K562 (cell line): ENCODE data around the gene ERH. TPM values are rescaled to one million over a fixed set of nuclear protein-coding genes. Genes with fewer than 3 reads are reported as not detected.

ENCODE experiments used
- BCL6 ChIP-seq: fragments of 250-450 bp; sonication (Bioruptor Pico); IDR thresholded peaks from 2 replicates; pipeline ENCODE4 v1.4.0; 2020
- EP400 ChIP-seq: fragments of 450-650 bp; IDR thresholded peaks from 2 replicates; pipeline ENCODE4 v1.6.1; 2017; ENCODE audit warnings: antibody characterized with exemption, mild to moderate bottlenecking, moderate library complexity
- ETS2 ChIP-seq: IDR thresholded peaks from 2 replicates; pipeline ENCODE4 v1.6.1; 2016; ENCODE audit warnings: borderline replicate concordance, missing genetic modification characterization, mild to moderate bottlenecking, moderate library complexity, missing compliant biosample characterization; ENCODE audit not compliant: poor library complexity, severe bottlenecking
- ETV6 ChIP-seq, 3 experiments: fragments of 150-350 bp in 1 of 3; sonication (generic) in 1 of 3; formaldehyde crosslinking in 1 of 3; IDR thresholded peaks; 2 replicates each; pipeline versions ENCODE4 v1.6.1 to v1.8.0; 2014 to 2022; ENCODE audit warnings: borderline replicate concordance in 2 of 3, low read depth in 2 of 3, antibody characterized with exemption in 1 of 3, low read length in 1 of 3, mild to moderate bottlenecking in 1 of 3, missing genetic modification reagents in 1 of 3
- FOSL1 ChIP-seq: fragments of 200-800 bp; sonication (Bioruptor generic); conservative IDR thresholded peaks from 2 replicates; pipeline ENCODE4 v1.6.1; 2016; ENCODE audit warnings: missing genetic modification characterization, missing compliant biosample characterization
- MBD2 ChIP-seq: sonication (generic); IDR thresholded peaks from 2 replicates; pipeline ENCODE4 v1.6.1; 2016; ENCODE audit warnings: low read depth, borderline replicate concordance
- MCM2 ChIP-seq: fragments of 450-650 bp; IDR thresholded peaks from 2 replicates; pipeline ENCODE4 v1.6.1; 2017; ENCODE audit warnings: low read depth, mild to moderate bottlenecking
- MTA2 ChIP-seq: fragments of 450-650 bp; IDR thresholded peaks from 2 replicates; pipeline ENCODE4 v1.6.1; 2016; ENCODE audit warnings: low read depth
- MYC ChIP-seq, 2 experiments: fragments of 250-450 bp in 1 of 2; sonication (Bioruptor Pico) in 1 of 2; IDR thresholded peaks; 2 replicates each; pipeline versions ENCODE4 v1.5.1 to v1.6.1; 2012 to 2021; ENCODE audit warnings: low read depth in 2 of 2, borderline replicate concordance in 1 of 2, improper control_type of control experiment in 1 of 2, low read length in 1 of 2, mild to moderate bottlenecking in 1 of 2, moderate library complexity in 1 of 2
- NEUROD1 ChIP-seq: fragments of 150-350 bp; IDR thresholded peaks from 2 replicates; pipeline ENCODE4 v1.6.1; 2014; ENCODE audit warnings: borderline replicate concordance, low read length, low read depth; ENCODE audit not compliant: partially characterized antibody
- SNRNP70 ChIP-seq: fragments of 200-400 bp; formaldehyde crosslinking; optimal IDR thresholded peaks from 2 replicates; pipeline ENCODE3; 2017; ENCODE audit warnings: low read depth, low read length
- ZNF224 ChIP-seq: sonication (generic); formaldehyde crosslinking; IDR thresholded peaks from 2 replicates; pipeline ENCODE4 v1.8.0; 2022; ENCODE audit warnings: mild to moderate bottlenecking, missing genetic modification reagents
- ZNF444 ChIP-seq: fragments of 250-450 bp; sonication (Bioruptor Pico); IDR thresholded peaks from 2 replicates; pipeline ENCODE4 v1.4.0; 2020; ENCODE audit warnings: mild to moderate bottlenecking, moderate library complexity
- polyA plus RNA-seq, 8 experiments: library from polyadenylated mRNA; depleted of rRNA in 4 of 8; stranded (reverse) in 5 of 8; unstranded in 3 of 8; fragments of >200 nt; fragmentation: Nextera tagmentation in 2 of 8; fragmentation: Illumina TruSeq in 1 of 8; extraction: Ambion mirVana in 2 of 8; extraction: Trizol in 1 of 8; gene quantifications; 2 replicates each; pipeline versions ENCODE4 v1.2.1 to v1.2.3, GENCODE V29; 2011 to 2014; ENCODE audit warnings: inconsistent platforms in 1 of 8, missing spikeins in 1 of 8
- total RNA-seq, 7 experiments: library from RNA; depleted of rRNA in 6 of 7; stranded (reverse); fragments of >200 nt in 6 of 7; fragmentation: Illumina TruSeq in 2 of 7; extraction: Trizol in 2 of 7; gene quantifications; 2 replicates each; pipeline versions ENCODE4 v1.2.1 to v1.2.3, GENCODE V29; 2011 to 2021; ENCODE audit warnings: low replicate concordance in 1 of 7
- TF ChIP-seq, protein P1 (sequence below): fragments of 450-650 bp; IDR thresholded peaks from 2 replicates; pipeline ENCODE4 v1.6.1; 2016; ENCODE audit warnings: mild to moderate bottlenecking
- TF ChIP-seq, protein P2 (sequence below): fragments of 250-450 bp; sonication (Bioruptor Pico); IDR thresholded peaks from 2 replicates; pipeline ENCODE4 v1.5.0; 2021
- TF ChIP-seq, protein P3 (sequence below): fragments of 250-450 bp; sonication (Bioruptor Pico); IDR thresholded peaks from 2 replicates; pipeline ENCODE4 v1.8.0; 2021; ENCODE audit warnings: borderline replicate concordance, mild to moderate bottlenecking, moderate library complexity; ENCODE audit not compliant: poor library complexity, severe bottlenecking
- TF ChIP-seq, protein P4 (sequence below): conservative IDR thresholded peaks from 2 replicates; pipeline ENCODE4 v1.6.1; 2011; ENCODE audit warnings: low read depth, mild to moderate bottlenecking, low read length; ENCODE audit not compliant: control insufficient read depth
- TF ChIP-seq, protein P5 (sequence below): IDR thresholded peaks from 3 replicates; pipeline ENCODE4 v1.6.1; 2011; ENCODE audit warnings: borderline replicate concordance, mild to moderate bottlenecking; ENCODE audit not compliant: insufficient read length, insufficient read depth

Gene ERH
- total and polyA plus RNA-seq, 9 of the 15 experiments (the other 6 are each of a cell fraction or from before 2014, with no cell fraction given) = 78.2 to 474 (median 250) TPM

DNA sequence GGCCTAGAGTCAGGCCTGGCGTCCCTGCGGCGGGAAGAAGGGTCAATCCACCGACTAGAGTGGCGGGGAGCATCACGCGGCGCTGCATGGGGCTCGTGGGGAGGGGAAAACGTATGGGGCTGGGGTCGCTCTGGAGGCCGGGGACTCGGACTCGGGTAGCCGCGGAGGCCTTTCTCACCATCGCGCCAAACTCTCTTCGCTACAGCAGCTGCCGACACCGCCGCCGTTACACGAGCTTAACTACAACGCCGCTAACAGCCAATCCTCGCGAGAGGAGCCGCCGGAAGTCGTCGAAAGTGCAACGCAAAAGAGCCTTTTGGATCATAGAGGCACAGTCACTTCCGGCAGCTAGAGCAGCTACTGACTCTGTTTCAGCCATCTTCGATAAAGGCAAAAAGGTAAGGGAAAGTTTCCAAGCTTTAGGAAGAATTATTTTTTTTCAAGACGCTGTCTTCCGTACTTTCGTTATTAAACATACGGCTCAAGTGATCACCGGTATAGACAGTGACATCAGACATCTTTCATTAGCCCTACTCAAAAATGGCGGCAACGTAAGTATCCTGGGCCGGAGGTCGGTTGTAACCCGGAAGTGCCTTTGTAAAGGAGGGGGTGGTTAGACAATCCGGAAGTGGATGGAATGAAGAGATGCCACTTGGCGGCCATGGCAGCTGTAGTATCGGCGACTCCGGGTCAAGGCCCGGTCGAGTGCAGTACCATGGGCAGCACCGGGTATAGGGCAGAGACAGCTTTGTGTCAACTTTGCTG is at the start of gene ERH, which contains the start of gene SLC39A9 (continued):
- TF ChIP-seq NEUROD1 (no peak), MYC (IDR thresholded peaks at IDR 0.05; ENCODE audit: low read depth, low read length) (peak; percentile 85; the same call in 1 of the 2 replicates), MYC (CRISPR knock-in tag; IDR thresholded peaks at IDR 0.05; ENCODE audit: borderline replicate concordance, low read depth) (0 out of 2 replicates have a peak, but pooled peaks have one; percentile 46), ETV6 (IDR thresholded peaks at IDR 0.05; ENCODE audit: borderline replicate concordance in 1 of 2, low read depth in 2 of 2, low read length in 1 of 2) (no peak), ETV6 (CRISPR knock-in tag; IDR thresholded peaks at IDR 0.05; ENCODE audit: borderline replicate concordance) (no peak), ZNF444 (CRISPR knock-in tag) (no peak), SNRNP70 (no peak), FOSL1 (tag) (peak; percentile 40; the same call in 1 of the 2 replicates), ETS2 (tag) (no peak), EP400 (peak; percentile 99), ZNF224 (no peak), BCL6 (no peak), MTA2 (no peak), MCM2 (no peak), MBD2 (peak; percentile 62; the same call in 1 of the 2 replicates)
- TF ChIP-seq, protein P1, sequence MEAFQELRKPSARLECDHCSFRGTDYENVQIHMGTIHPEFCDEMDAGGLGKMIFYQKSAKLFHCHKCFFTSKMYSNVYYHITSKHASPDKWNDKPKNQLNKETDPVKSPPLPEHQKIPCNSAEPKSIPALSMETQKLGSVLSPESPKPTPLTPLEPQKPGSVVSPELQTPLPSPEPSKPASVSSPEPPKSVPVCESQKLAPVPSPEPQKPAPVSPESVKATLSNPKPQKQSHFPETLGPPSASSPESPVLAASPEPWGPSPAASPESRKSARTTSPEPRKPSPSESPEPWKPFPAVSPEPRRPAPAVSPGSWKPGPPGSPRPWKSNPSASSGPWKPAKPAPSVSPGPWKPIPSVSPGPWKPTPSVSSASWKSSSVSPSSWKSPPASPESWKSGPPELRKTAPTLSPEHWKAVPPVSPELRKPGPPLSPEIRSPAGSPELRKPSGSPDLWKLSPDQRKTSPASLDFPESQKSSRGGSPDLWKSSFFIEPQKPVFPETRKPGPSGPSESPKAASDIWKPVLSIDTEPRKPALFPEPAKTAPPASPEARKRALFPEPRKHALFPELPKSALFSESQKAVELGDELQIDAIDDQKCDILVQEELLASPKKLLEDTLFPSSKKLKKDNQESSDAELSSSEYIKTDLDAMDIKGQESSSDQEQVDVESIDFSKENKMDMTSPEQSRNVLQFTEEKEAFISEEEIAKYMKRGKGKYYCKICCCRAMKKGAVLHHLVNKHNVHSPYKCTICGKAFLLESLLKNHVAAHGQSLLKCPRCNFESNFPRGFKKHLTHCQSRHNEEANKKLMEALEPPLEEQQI = no peak
- TF ChIP-seq, protein P2, sequence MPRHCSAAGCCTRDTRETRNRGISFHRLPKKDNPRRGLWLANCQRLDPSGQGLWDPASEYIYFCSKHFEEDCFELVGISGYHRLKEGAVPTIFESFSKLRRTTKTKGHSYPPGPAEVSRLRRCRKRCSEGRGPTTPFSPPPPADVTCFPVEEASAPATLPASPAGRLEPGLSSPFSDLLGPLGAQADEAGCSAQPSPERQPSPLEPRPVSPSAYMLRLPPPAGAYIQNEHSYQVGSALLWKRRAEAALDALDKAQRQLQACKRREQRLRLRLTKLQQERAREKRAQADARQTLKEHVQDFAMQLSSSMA (CRISPR knock-in tag) = no peak
- TF ChIP-seq, protein P3, sequence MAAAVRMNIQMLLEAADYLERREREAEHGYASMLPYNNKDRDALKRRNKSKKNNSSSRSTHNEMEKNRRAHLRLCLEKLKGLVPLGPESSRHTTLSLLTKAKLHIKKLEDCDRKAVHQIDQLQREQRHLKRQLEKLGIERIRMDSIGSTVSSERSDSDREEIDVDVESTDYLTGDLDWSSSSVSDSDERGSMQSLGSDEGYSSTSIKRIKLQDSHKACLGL (CRISPR knock-in tag) = no peak
- TF ChIP-seq, protein P4, sequence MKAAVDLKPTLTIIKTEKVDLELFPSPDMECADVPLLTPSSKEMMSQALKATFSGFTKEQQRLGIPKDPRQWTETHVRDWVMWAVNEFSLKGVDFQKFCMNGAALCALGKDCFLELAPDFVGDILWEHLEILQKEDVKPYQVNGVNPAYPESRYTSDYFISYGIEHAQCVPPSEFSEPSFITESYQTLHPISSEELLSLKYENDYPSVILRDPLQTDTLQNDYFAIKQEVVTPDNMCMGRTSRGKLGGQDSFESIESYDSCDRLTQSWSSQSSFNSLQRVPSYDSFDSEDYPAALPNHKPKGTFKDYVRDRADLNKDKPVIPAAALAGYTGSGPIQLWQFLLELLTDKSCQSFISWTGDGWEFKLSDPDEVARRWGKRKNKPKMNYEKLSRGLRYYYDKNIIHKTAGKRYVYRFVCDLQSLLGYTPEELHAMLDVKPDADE = no peak
- TF ChIP-seq, protein P5, sequence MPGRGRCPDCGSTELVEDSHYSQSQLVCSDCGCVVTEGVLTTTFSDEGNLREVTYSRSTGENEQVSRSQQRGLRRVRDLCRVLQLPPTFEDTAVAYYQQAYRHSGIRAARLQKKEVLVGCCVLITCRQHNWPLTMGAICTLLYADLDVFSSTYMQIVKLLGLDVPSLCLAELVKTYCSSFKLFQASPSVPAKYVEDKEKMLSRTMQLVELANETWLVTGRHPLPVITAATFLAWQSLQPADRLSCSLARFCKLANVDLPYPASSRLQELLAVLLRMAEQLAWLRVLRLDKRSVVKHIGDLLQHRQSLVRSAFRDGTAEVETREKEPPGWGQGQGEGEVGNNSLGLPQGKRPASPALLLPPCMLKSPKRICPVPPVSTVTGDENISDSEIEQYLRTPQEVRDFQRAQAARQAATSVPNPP = no peak
